ENCODE results near the gene ALG14. TPM values are rescaled to one million over a fixed set of nuclear protein-coding genes. Genes with fewer than 3 reads are reported as not detected.

Gene ALG14
- total RNA-seq, 1 donor from 2014 or later: 10.5 TPM

GRCh38 chr1:94962409-94963265 lies 110.1 kb downstream of the ALG14 start:
- H3K4me1 Mint-ChIP-seq (ENCODE audit: low read depth): peaks cover 8% of the 10 kb centered on the region
- peak overlapping the region; percentile 5 for H3K27ac Mint-ChIP-seq

GRCh38 chr1:94961988-94962387 lies 110.8 kb downstream of the ALG14 start:
- H3K27ac Mint-ChIP-seq: no peak overlapping the region
- peaks cover 8% of the 10 kb centered on the region for H3K4me1 Mint-ChIP-seq (ENCODE audit: low read depth)
- no peak for DNase-seq (ENCODE audit: low spot score, unreplicated experiment)
- H3K4me3 Mint-ChIP-seq (ENCODE audit: low read depth): no peak overlapping the region
- TF ChIP-seq, protein P1, sequence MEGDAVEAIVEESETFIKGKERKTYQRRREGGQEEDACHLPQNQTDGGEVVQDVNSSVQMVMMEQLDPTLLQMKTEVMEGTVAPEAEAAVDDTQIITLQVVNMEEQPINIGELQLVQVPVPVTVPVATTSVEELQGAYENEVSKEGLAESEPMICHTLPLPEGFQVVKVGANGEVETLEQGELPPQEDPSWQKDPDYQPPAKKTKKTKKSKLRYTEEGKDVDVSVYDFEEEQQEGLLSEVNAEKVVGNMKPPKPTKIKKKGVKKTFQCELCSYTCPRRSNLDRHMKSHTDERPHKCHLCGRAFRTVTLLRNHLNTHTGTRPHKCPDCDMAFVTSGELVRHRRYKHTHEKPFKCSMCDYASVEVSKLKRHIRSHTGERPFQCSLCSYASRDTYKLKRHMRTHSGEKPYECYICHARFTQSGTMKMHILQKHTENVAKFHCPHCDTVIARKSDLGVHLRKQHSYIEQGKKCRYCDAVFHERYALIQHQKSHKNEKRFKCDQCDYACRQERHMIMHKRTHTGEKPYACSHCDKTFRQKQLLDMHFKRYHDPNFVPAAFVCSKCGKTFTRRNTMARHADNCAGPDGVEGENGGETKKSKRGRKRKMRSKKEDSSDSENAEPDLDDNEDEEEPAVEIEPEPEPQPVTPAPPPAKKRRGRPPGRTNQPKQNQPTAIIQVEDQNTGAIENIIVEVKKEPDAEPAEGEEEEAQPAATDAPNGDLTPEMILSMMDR (IDR thresholded peaks at IDR 0.05; ENCODE audit: unreplicated experiment): no peak
- no peaks in the 10 kb centered on the region for H3K36me3 Mint-ChIP-seq (ENCODE audit: insufficient read depth)
- H3K27me3 Mint-ChIP-seq: no peaks in the 10 kb centered on the region
- no peaks in the 10 kb centered on the region for H3K9me3 Mint-ChIP-seq (ENCODE audit: low read depth)

More at GRCh38 chr1:94962409-94963265, 110.1 kb downstream of the ALG14 start:
- DNase-seq (ENCODE audit: low spot score, unreplicated experiment): no peak
- Mint-ChIP-seq H3K27me3 (no peaks in the 10 kb centered on the region), H3K9me3 (ENCODE audit: low read depth) (no peaks in the 10 kb centered on the region), H3K4me3 (ENCODE audit: low read depth) (no peak overlapping the region), H3K36me3 (ENCODE audit: insufficient read depth) (no peaks in the 10 kb centered on the region)
- TF ChIP-seq, protein P1 (IDR thresholded peaks at IDR 0.05; ENCODE audit: unreplicated experiment): no peak

DNA sequence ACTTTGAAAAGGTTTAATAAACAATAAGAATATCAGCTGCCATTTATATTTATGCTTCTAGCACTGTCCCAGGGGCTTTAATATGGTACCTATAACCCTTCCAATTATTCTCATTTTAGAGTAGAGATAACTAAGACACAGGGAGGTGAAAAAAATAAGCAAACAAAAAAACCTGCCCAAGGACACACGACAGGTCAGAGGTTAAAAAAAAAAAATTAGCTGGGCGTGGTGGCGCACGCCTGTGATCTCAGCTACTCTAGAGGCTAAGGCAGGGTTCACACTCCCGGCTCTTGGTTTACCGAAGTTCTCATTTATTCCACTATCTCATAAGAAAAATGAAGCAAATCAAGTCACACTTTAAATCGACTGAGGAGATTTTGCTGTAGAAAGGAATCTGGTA lies 111.2 kb downstream of the ALG14 start:
- peaks cover 10% of the 10 kb centered on the region for H3K4me1 Mint-ChIP-seq (ENCODE audit: low read depth)
- H3K4me3 Mint-ChIP-seq (ENCODE audit: low read depth): no peak overlapping the region
- H3K36me3 Mint-ChIP-seq (ENCODE audit: insufficient read depth): no peaks in the 10 kb centered on the region
- DNase-seq (ENCODE audit: low spot score, unreplicated experiment): no peak
- TF ChIP-seq, protein P1 (IDR thresholded peaks at IDR 0.05; ENCODE audit: unreplicated experiment): no peak
- H3K27me3 Mint-ChIP-seq: no peaks in the 10 kb centered on the region
- H3K27ac Mint-ChIP-seq: no peak overlapping the region
- no peaks in the 10 kb centered on the region for H3K9me3 Mint-ChIP-seq (ENCODE audit: low read depth)

GRCh38 chr1:94958081-94958480 lies 114.7 kb downstream of the ALG14 start:
- DNase-seq (ENCODE audit: low spot score, unreplicated experiment): no peak
- H3K9me3 Mint-ChIP-seq (ENCODE audit: low read depth): no peaks in the 10 kb centered on the region
- TF ChIP-seq, protein P1 (IDR thresholded peaks at IDR 0.05; ENCODE audit: unreplicated experiment): no peak
- no peaks in the 10 kb centered on the region for H3K36me3 Mint-ChIP-seq (ENCODE audit: insufficient read depth)
- peaks cover 23% of the 10 kb centered on the region for H3K4me1 Mint-ChIP-seq (ENCODE audit: low read depth)
- H3K4me3 Mint-ChIP-seq (ENCODE audit: low read depth): no peak overlapping the region
- H3K27ac Mint-ChIP-seq: no peak overlapping the region
- no peaks in the 10 kb centered on the region for H3K27me3 Mint-ChIP-seq

- no peaks in the 10 kb centered on the region for H3K27me3 Mint-ChIP-seq
- peak overlapping the region; percentile 15 for H3K27ac Mint-ChIP-seq
- no peaks in the 10 kb centered on the region for H3K36me3 Mint-ChIP-seq (ENCODE audit: insufficient read depth)
- no peak for DNase-seq (ENCODE audit: low spot score, unreplicated experiment)
- no peak overlapping the region for H3K4me3 Mint-ChIP-seq (ENCODE audit: low read depth)
- H3K4me1 Mint-ChIP-seq (ENCODE audit: low read depth): peaks cover 21% of the 10 kb centered on the region
- no peaks in the 10 kb centered on the region for H3K9me3 Mint-ChIP-seq (ENCODE audit: low read depth)
- TF ChIP-seq, protein P1 (IDR thresholded peaks at IDR 0.05; ENCODE audit: unreplicated experiment): no peak
Observed at GRCh38 chr1:94955767-94956632, 116.8 kb downstream of the ALG14 start.
